Suprapubic skin (tissue), 4 donors: ENCODE results near the gene RHOT2. TPM values are rescaled to one million over a fixed set of nuclear protein-coding genes. Genes with fewer than 3 reads are reported as not detected.
A peak's percentile ranks its signal among the peaks of the same experiment; 100 is the strongest.

Experiments used
- DNase-seq, 2 donors: peaks; one replicate each; pipeline ENCODE4 v3.0.0-alpha.2; 2019; ENCODE audit warnings: low spot score in 2 of 2
- H3K27ac ChIP-seq: fragments of 200-600 bp; sonication (generic); one replicate; pipeline ENCODE4 v1.5.1; 2019
- H3K27me3 ChIP-seq: fragments of 200-600 bp; sonication (generic); one replicate; pipeline ENCODE4 v1.5.1; 2019
- H3K36me3 ChIP-seq: fragments of 200-600 bp; sonication (generic); one replicate; pipeline ENCODE4 v1.5.1; 2019
- H3K4me1 ChIP-seq: fragments of 200-600 bp; sonication (generic); one replicate; pipeline ENCODE4 v1.5.1; 2019
- H3K4me3 ChIP-seq: fragments of 200-600 bp; sonication (generic); one replicate; pipeline ENCODE4 v1.5.1; 2019; ENCODE audit warnings: mild to moderate bottlenecking
- H3K9me3 ChIP-seq: fragments of 200-600 bp; sonication (generic); one replicate; pipeline ENCODE4 v1.5.1; 2019
- EP300 ChIP-seq: sonication (generic); formaldehyde crosslinking; IDR thresholded peaks from one replicate; pipeline ENCODE4 v1.6.1; 2017; ENCODE audit warnings: antibody characterized with exemption
- POLR2A ChIP-seq, 2 donors: fragments of 450-650 bp; IDR thresholded peaks; one replicate each; pipeline ENCODE4 v1.6.1; 2017; ENCODE audit warnings: antibody characterized with exemption in 2 of 2, mild to moderate bottlenecking in 2 of 2, moderate library complexity in 2 of 2
- POLR2AphosphoS5 ChIP-seq, 3 donors: sonication (generic); formaldehyde crosslinking; IDR thresholded peaks; one replicate each; pipeline ENCODE4 v1.6.1; 2017; ENCODE audit warnings: antibody characterized with exemption in 3 of 3
- WGBS: methylation state at CpG from one replicate; pipeline ENCODE4 v1.1.5; 2018; 5-methylcytosine and 5-hydroxymethylcytosine counted together
- total RNA-seq, 4 donors: library from RNA; depleted of rRNA; stranded (reverse); fragments of >200 nt; gene quantifications; one replicate each; pipeline ENCODE4 v1.1.0, GENCODE V29; 2016
- TF ChIP-seq, protein P1 (sequence below), 2 donors: fragments of 200-600 bp in 1 of 2; fragments of 450-650 bp in 1 of 2; sonication (generic) in 1 of 2; IDR thresholded peaks; one replicate each; pipeline ENCODE4 v1.5.1; 2016 to 2019; ENCODE audit warnings: antibody characterized with exemption in 2 of 2, mild to moderate bottlenecking in 1 of 2, moderate library complexity in 1 of 2

Gene RHOT2
- total RNA-seq, 4 donors from 2014 or later = 66.9 to 156 (median 96.8) TPM

DNA sequence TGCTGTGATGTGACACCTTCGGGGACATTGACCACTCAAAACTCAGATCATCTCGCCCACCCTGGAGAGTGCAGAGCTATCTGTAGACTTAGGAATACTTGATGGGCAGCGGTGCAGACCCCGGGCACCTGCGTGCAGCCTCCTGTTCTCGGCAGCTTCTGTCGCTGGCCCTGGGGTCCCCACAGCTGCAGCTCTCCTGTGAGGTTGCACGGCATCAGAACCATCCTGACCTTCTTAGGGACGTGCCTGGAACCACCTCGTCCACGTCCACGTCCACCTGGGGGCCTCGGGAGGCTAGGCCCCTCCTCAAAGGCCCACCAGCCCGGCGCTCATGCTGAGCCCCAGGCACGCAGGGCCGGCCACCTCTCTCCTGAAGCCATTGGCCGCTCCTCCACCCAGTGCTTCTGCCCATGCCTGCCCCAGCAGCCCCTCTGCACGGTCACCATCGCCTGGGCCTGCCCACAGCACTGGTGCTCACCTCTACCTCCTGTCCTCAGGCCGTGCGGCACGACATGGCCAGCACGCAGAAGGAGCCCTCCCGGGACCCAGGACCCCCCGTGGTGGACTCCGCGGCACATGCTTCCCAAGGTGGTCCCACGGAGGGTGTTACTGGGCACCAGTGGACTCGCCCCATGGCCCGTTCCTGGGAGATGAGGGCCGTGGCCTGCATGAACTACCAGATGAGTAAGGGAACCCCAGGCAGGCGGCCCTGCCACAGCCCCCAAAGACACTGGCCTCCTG is 39.4 kb upstream of the RHOT2 start:
- no peak overlapping the region for H3K4me3 ChIP-seq
- TF ChIP-seq EP300 (no peak), POLR2A (IDR thresholded peaks at IDR 0.05) (no peak), POLR2AphosphoS5 (IDR thresholded peaks at IDR 0.05) (no peak)
- TF ChIP-seq, protein P1, sequence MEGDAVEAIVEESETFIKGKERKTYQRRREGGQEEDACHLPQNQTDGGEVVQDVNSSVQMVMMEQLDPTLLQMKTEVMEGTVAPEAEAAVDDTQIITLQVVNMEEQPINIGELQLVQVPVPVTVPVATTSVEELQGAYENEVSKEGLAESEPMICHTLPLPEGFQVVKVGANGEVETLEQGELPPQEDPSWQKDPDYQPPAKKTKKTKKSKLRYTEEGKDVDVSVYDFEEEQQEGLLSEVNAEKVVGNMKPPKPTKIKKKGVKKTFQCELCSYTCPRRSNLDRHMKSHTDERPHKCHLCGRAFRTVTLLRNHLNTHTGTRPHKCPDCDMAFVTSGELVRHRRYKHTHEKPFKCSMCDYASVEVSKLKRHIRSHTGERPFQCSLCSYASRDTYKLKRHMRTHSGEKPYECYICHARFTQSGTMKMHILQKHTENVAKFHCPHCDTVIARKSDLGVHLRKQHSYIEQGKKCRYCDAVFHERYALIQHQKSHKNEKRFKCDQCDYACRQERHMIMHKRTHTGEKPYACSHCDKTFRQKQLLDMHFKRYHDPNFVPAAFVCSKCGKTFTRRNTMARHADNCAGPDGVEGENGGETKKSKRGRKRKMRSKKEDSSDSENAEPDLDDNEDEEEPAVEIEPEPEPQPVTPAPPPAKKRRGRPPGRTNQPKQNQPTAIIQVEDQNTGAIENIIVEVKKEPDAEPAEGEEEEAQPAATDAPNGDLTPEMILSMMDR (IDR thresholded peaks at IDR 0.05) = no peak
- peak in 1 of 2 donors; percentile 64 for DNase-seq
- no peak overlapping the region for H3K27ac ChIP-seq
- H3K36me3 ChIP-seq = peaks cover 45% of the 10 kb centered on the region
- H3K4me1 ChIP-seq = peaks cover 29% of the 10 kb centered on the region
- no peaks in the 10 kb centered on the region for H3K27me3 ChIP-seq
- WGBS = 86% methylated on average over 33 of the region's 33 CpGs
- H3K9me3 ChIP-seq = no peaks in the 10 kb centered on the region

DNA sequence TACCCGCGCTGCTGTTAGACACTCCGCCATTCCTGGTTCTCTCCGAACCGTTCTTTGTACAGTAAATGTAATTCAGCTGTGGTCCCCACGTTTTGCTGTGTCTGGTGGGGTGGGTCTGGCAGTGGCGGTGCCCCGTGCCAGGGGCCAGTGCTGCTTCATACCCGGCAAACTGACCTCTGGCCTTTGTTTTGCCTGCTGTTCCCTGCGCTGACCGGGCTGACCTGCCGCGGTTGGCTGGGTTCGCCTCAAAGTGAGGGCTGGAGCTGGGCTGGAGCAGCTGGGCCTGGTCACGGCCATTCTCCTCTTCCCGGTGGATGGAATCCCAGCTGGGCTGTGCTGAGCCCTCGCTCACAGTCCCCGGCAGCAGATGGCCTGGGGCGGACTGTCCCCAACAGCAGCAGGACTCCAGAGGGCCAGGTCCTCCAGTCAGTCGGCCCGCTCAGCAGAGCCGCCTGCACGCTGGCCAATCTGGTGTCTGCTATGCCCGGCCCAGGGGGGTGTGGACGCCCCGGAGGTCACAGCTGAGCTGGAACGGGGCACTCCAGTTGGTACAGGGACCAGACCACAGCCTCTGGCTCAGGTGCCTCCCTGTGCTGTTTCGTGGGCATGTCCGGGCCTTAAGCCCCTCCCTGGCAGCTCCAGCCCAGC is 38.6 kb upstream of the RHOT2 start:
- H3K4me3 ChIP-seq = no peak overlapping the region
- peak in 1 of 2 donors; percentile 63 for DNase-seq
- H3K9me3 ChIP-seq = no peaks in the 10 kb centered on the region
- no peak for TF ChIP-seq EP300
- TF ChIP-seq, protein P1 (IDR thresholded peaks at IDR 0.05) = no peak
- TF ChIP-seq POLR2A (IDR thresholded peaks at IDR 0.05) = no peak
- H3K27me3 ChIP-seq = no peaks in the 10 kb centered on the region
- peaks cover 29% of the 10 kb centered on the region for H3K4me1 ChIP-seq
- peaks cover 53% of the 10 kb centered on the region for H3K36me3 ChIP-seq
- 77% methylated on average over 16 of the region's 29 CpGs for WGBS
- H3K27ac ChIP-seq = no peak overlapping the region

DNA sequence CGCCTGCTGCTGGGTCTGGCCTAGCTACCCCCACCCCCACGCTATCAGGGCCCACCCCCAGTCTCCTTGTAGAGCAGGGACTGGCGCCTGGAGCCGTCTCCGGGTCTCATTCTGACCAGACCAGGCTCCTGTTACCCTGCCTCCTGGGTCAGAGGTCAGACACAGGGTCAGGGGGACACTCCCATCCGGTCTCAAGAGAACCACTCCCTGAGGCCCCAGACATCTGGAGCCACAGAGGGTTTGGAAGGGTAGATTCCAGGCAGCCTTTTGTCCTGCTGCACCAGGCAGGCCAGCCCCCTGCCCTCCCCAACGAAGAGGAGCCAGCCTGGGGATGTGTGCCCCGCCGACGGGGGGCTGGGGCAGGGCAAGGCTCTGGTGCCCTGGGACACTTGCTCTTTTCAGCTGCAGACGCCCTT is 38.1 kb upstream of the RHOT2 start:
- H3K36me3 ChIP-seq = peaks cover 56% of the 10 kb centered on the region
- no peaks in the 10 kb centered on the region for H3K9me3 ChIP-seq
- H3K4me1 ChIP-seq = peaks cover 31% of the 10 kb centered on the region
- TF ChIP-seq POLR2AphosphoS5 (IDR thresholded peaks at IDR 0.05) (no peak), EP300 (no peak), POLR2A (IDR thresholded peaks at IDR 0.05) (no peak)
- TF ChIP-seq, protein P1 (IDR thresholded peaks at IDR 0.05) = no peak
- no peak for DNase-seq
- H3K27me3 ChIP-seq = no peaks in the 10 kb centered on the region
- no CpG with 5 or more reads among the region's 11 CpGs for WGBS
- H3K27ac ChIP-seq = no peak overlapping the region
- no peak overlapping the region for H3K4me3 ChIP-seq

- peaks cover 55% of the 10 kb centered on the region for H3K36me3 ChIP-seq
- 35% methylated on average over 6 of the region's 29 CpGs for WGBS
- H3K4me1 ChIP-seq = peaks cover 36% of the 10 kb centered on the region
- H3K27ac ChIP-seq = no peak overlapping the region
- peak in 1 of 2 donors; percentile 66 for DNase-seq
- no peak overlapping the region for H3K4me3 ChIP-seq
- H3K9me3 ChIP-seq = no peaks in the 10 kb centered on the region
- H3K27me3 ChIP-seq = no peaks in the 10 kb centered on the region
- TF ChIP-seq, protein P1 (IDR thresholded peaks at IDR 0.05) = no peak
- TF ChIP-seq POLR2A (IDR thresholded peaks at IDR 0.05) (no peak), EP300 (no peak), POLR2AphosphoS5 (IDR thresholded peaks at IDR 0.05) (no peak)
These were observed 37.6 kb upstream of the RHOT2 start for GRCh38 chr16:630249-630814.

GRCh38 chr16:630815-631405 is 37.0 kb upstream of the RHOT2 start, which contains the start of gene WFIKKN1:
TSS of gene WFIKKN1 (plus strand) at chr16:630985. CDS start at chr16:631254, 269 bp downstream.
- WGBS = no CpG with 5 or more reads among the region's 23 CpGs

More at GRCh38 chr16:630815-631405, 37.0 kb upstream of the RHOT2 start, which contains the start of gene WFIKKN1:
- H3K27me3 ChIP-seq = no peaks in the 10 kb centered on the region
- H3K27ac ChIP-seq = no peak within 1 kb of the TSS
- no peak within 1 kb of the TSS for H3K4me3 ChIP-seq
- peaks cover 42% of the 10 kb centered on the region for H3K4me1 ChIP-seq
- peaks cover 50% of the 10 kb centered on the region for H3K36me3 ChIP-seq
- peak in 1 of 2 donors; percentile 72 for DNase-seq
- no peak for TF ChIP-seq EP300
- no peak for TF ChIP-seq POLR2AphosphoS5 (IDR thresholded peaks at IDR 0.05)
- no peak for TF ChIP-seq POLR2A (IDR thresholded peaks at IDR 0.05)
- TF ChIP-seq, protein P1 (IDR thresholded peaks at IDR 0.05) = no peak
- no peaks in the 10 kb centered on the region for H3K9me3 ChIP-seq
